GM20000 (cell line): ENCODE data around the gene MAP9.

ENCODE experiments used
- DNase-seq: peaks from one replicate; pipeline ENCODE4 v3.0.0; 2012; ENCODE audit warnings: low spot score
- TF ChIP-seq, protein P1 (sequence below): IDR thresholded peaks from 2 replicates; pipeline ENCODE4 v1.5.1; 2012; ENCODE audit warnings: mild to moderate bottlenecking, control low read depth; ENCODE audit errors: extremely low read depth, missing control alignments

The MAP9 gene

DNA sequence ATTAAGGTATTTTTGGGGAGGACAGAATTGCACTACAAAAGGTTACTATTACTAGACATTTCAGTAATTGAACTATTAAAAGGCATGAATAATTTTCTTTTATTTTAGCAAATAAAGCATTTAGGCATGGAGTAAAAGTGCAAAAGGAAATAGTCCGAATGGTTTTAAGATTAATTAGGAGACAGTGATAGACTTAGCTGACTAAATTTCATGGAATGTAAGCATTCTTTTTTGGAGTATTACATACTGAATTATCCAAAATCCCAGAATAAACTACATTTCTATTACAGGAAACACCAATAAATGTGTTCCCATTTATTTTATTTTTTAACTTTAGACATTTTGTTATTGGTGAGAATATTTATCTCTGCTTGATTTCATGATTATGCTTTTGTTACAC lies 30.7 kb upstream of the MAP9 start:
- DNase-seq: no peak
- TF ChIP-seq, protein P1, sequence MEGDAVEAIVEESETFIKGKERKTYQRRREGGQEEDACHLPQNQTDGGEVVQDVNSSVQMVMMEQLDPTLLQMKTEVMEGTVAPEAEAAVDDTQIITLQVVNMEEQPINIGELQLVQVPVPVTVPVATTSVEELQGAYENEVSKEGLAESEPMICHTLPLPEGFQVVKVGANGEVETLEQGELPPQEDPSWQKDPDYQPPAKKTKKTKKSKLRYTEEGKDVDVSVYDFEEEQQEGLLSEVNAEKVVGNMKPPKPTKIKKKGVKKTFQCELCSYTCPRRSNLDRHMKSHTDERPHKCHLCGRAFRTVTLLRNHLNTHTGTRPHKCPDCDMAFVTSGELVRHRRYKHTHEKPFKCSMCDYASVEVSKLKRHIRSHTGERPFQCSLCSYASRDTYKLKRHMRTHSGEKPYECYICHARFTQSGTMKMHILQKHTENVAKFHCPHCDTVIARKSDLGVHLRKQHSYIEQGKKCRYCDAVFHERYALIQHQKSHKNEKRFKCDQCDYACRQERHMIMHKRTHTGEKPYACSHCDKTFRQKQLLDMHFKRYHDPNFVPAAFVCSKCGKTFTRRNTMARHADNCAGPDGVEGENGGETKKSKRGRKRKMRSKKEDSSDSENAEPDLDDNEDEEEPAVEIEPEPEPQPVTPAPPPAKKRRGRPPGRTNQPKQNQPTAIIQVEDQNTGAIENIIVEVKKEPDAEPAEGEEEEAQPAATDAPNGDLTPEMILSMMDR: no peak

GRCh38 chr4:155405059-155405458 lies 28.3 kb upstream of the MAP9 start:
- no peak for DNase-seq
- TF ChIP-seq, protein P1: no peak

DNA sequence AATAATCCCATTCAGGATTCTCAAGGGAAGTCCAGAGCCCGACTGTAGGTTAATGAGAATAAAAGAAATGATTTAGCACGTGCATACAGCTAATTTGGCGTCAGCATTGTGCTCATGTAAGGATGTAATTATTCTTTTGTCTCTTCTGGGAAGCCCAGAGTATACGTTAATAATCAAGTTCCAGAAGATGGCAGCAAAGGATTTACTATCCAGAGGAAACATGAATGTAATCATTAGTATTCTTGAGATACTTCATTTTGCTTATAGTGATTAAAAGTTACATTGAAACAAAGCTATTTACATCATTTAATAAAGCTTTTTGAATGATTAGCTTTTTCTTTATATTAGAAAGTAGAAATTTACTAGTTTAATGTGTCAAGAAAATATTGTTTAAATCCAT lies 27.1 kb upstream of the MAP9 start:
- no peak for DNase-seq

DNA sequence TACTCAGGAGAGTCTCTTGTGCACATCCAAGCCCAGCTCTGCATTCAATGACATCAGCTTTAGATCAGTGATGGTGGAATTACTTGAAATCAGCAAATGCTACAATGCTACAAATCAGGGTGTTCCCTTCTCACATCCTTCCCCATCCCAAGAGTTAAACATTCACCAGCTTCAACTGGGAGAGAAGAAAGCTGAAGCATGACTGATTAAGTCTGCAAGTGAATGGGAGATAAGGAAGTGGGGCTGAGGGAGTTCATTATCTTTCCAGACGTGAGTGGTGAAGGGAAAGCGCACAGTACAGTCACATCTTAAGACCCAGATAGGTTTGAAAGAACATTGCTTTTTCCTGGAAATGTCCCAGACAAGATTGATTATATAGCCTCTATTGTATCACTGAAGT lies 26.2 kb upstream of the MAP9 start:
- DNase-seq: no peak

More for the DNA sequence above, 27.1 kb upstream of the MAP9 start:
- TF ChIP-seq, protein P1: peak; percentile 5

DNA sequence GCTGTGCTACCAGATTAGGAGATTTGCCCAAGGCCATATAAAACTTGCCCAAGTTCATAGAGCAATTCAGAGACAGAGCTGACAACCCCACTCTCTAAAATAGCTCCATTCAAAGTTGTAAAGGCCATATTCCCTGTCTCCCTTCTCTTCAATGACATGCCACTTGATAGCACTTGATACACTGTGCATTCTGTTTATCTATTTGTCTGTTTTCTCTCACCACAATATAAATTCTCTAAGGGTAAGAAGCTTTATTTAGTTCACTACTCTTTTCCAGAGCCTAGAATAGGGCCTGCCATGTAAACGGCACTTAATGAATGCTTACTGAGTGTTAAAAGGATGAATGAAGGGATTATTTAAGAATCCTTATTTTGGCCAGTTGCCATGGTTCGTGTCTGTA lies 24.1 kb upstream of the MAP9 start:
- TF ChIP-seq, protein P1: no peak
- DNase-seq: no peak

More for the DNA sequence above, 26.2 kb upstream of the MAP9 start:
- TF ChIP-seq, protein P1: no peak

- TF ChIP-seq, protein P1: no peak
- DNase-seq: no peak
Observed at GRCh38 chr4:155399974-155400697, 23.4 kb upstream of the MAP9 start.

GRCh38 chr4:155392481-155393184 lies 15.9 kb upstream of the MAP9 start:
- TF ChIP-seq, protein P1: no peak
- no peak for DNase-seq
